Lower leg skin (tissue), 3 donors: ENCODE data around the gene C1D.

Source experiments
- POLR2A ChIP-seq, 2 donors: fragments of 450-650 bp; IDR thresholded peaks; one replicate each; pipeline ENCODE4 v1.6.1; 2016 to 2017; ENCODE audit warnings: antibody characterized with exemption in 2 of 2, mild to moderate bottlenecking in 1 of 2, moderate library complexity in 1 of 2
- TF ChIP-seq, protein P1 (sequence below), 3 donors: fragments of 450-650 bp; IDR thresholded peaks; one replicate each; pipeline ENCODE4 v1.5.1; 2016; ENCODE audit warnings: antibody characterized with exemption in 3 of 3, mild to moderate bottlenecking in 3 of 3, moderate library complexity in 2 of 3

DNA sequence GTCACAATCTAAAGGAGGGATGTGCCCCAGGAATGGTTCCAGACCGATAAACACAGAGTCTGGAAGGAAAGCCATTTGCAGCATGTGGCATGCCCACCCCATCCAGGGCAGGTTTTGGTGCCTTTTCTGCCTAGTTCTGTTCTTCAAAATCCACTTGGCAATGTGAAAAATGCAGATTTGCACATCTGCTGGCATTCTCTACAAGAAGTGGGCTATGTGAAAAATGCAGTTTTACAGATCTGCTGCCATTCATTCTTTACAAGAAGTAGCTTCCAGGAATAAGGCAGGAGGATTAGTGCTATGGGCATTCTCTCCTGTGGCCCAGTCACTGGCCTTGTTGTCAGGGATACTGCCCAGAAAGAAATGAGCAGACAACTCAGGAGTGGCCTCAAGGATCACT, 68.1 kb downstream of the C1D start:
- TF ChIP-seq POLR2A (IDR thresholded peaks at IDR 0.05), result no peak
- TF ChIP-seq, protein P1, sequence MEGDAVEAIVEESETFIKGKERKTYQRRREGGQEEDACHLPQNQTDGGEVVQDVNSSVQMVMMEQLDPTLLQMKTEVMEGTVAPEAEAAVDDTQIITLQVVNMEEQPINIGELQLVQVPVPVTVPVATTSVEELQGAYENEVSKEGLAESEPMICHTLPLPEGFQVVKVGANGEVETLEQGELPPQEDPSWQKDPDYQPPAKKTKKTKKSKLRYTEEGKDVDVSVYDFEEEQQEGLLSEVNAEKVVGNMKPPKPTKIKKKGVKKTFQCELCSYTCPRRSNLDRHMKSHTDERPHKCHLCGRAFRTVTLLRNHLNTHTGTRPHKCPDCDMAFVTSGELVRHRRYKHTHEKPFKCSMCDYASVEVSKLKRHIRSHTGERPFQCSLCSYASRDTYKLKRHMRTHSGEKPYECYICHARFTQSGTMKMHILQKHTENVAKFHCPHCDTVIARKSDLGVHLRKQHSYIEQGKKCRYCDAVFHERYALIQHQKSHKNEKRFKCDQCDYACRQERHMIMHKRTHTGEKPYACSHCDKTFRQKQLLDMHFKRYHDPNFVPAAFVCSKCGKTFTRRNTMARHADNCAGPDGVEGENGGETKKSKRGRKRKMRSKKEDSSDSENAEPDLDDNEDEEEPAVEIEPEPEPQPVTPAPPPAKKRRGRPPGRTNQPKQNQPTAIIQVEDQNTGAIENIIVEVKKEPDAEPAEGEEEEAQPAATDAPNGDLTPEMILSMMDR (IDR thresholded peaks at IDR 0.05), result no peak
